ENCODE data around the gene MALRD1. TPM values are rescaled to one million over a fixed set of nuclear protein-coding genes. Genes with fewer than 3 reads are reported as not detected.

Gene MALRD1
- total and polyA plus RNA-seq, 4 donors, result 1.2 to 2.6 (median 2.0) TPM

DNA sequence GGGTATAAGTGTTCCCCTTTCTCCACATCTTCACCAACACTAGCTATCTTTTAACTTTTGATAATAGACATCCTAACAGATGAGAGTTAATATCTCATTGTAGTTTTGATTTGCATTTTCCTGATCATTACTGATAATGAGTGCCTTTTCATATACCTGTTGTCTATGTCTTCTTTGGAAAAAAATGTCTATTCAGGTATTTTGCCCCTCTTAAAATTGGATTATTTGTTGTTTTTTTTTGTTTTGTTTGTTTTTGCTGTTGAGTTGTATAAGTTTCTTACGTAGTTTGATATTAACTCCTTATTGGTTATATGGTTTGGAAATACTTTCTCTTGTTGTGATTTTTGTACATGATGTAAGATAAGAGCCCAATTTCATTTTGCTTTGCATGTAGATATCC lies 214.7 kb downstream of the MALRD1 start:
- Histone ChIP-seq H3K27ac (ENCODE audit: low read depth in 1 of 2, low read length in 2 of 2) (no peak overlapping the region), H3K4me1 (ENCODE audit: control insufficient read depth in 1 of 2, insufficient read depth in 2 of 2, low read length in 2 of 2) (no peaks in the 10 kb centered on the region), H3K9me3 (ENCODE audit: control insufficient read depth, low read length) (no peaks in the 10 kb centered on the region), H3K4me3 (ENCODE audit: low read length in 2 of 2) (no peak overlapping the region), H3K27me3 (ENCODE audit: control insufficient read depth in 1 of 2, insufficient read depth in 2 of 2, low read length in 1 of 2) (no peaks in the 10 kb centered on the region), H3K36me3 (ENCODE audit: control insufficient read depth in 1 of 2, insufficient read depth in 2 of 2, low read length in 1 of 2) (no peaks in the 10 kb centered on the region)
- intact Hi-C loops (cut with DNase I), result no loop called here
- DNase-seq (no peak), ATAC-seq (ENCODE audit: low FRiP score) (no peak)
- WGBS, 2 donors, result 70 to 74% methylated on average over 1 of the region's 1 CpG

DNA sequence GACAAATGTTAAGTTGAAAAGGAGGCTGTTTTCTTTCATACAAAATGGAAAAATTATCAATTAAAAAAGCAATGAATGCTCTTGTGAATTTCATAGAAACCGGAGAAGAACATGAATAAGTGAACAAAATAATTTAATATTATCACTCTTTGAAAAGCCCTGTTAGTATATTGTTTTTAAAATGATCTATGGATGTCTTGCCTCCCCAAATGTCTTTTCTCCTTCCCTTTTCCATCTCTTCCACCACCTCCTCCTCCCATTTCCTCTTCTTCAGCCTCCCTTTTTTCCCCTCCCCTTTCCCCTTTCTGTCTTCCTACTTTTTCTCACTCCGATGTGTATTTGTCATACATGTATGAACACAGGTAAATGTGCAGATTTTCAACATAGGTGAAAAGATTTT lies 234.7 kb downstream of the MALRD1 start:
- Histone ChIP-seq H3K36me3 (ENCODE audit: control insufficient read depth in 1 of 2, insufficient read depth in 2 of 2, low read length in 1 of 2) (no peaks in the 10 kb centered on the region), H3K9me3 (ENCODE audit: control insufficient read depth, low read length) (no peaks in the 10 kb centered on the region), H3K4me3 (ENCODE audit: low read length in 2 of 2) (no peak overlapping the region), H3K4me1 (ENCODE audit: control insufficient read depth in 1 of 2, insufficient read depth in 2 of 2, low read length in 2 of 2) (no peaks in the 10 kb centered on the region), H3K27ac (ENCODE audit: low read depth in 1 of 2, low read length in 2 of 2) (no peak overlapping the region), H3K27me3 (ENCODE audit: control insufficient read depth in 1 of 2, insufficient read depth in 2 of 2, low read length in 1 of 2) (no peaks in the 10 kb centered on the region)
- DNase-seq (no peak), ATAC-seq (ENCODE audit: low FRiP score) (no peak)
- intact Hi-C loops (cut with DNase I), result no loop called here
- WGBS, 2 donors, result 92 to 98% methylated on average over 2 of the region's 2 CpGs

DNA sequence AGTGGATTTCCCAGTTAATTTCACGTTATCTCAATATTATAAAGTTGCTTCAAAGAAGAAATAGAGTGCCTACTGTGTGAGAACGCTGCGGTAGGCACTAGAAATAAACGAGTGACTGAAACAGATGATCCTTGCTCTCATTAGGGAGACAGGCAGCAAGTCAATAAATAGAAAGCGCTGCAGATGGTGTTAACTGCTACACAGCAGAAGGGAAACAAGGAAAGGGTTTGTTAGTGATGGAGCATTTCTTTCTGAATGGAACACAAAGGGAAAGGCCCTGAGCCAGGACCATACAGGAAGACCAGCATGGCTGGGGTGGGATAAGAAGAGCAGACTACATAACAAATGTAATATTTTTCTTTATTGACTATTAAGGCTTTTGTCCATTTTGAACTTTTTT lies 235.2 kb downstream of the MALRD1 start:
- no peak overlapping the region for H3K27ac ChIP-seq (ENCODE audit: low read depth in 1 of 2, low read length in 2 of 2)
- no peaks in the 10 kb centered on the region for H3K36me3 ChIP-seq (ENCODE audit: control insufficient read depth in 1 of 2, insufficient read depth in 2 of 2, low read length in 1 of 2)
- 73 to 75% methylated on average over 5 of the region's 5 CpGs for WGBS, 2 donors
- ATAC-seq (ENCODE audit: low FRiP score), result no peak
- intact Hi-C loops (cut with DNase I), result no loop called here
- H3K4me3 ChIP-seq (ENCODE audit: low read length in 2 of 2), result no peak overlapping the region
- DNase-seq, result no peak
- no peaks in the 10 kb centered on the region for H3K9me3 ChIP-seq (ENCODE audit: control insufficient read depth, low read length)
- no peaks in the 10 kb centered on the region for H3K4me1 ChIP-seq (ENCODE audit: control insufficient read depth in 1 of 2, insufficient read depth in 2 of 2, low read length in 2 of 2)
- no peaks in the 10 kb centered on the region for H3K27me3 ChIP-seq (ENCODE audit: control insufficient read depth in 1 of 2, insufficient read depth in 2 of 2, low read length in 1 of 2)

DNA sequence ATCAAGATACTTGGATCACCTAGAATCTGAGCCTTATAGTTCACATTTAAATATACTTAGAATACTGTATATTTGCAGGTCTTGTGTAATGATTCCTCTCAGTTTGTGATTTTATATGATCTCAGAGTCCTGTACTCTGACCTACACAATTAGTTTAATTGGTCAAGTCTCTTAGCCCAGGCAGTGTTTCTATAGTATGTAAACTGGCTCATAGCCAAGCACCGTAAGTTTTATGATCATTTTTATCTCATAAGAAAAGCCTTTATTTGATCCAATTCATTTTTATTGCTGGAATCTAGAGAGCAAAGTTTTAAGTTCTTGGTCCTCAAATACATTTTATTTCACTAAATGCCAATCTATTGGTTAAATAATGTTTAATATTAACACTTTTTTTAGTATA lies 242.2 kb downstream of the MALRD1 start:
- Histone ChIP-seq H3K27me3 (ENCODE audit: control insufficient read depth in 1 of 2, insufficient read depth in 2 of 2, low read length in 1 of 2) (no peaks in the 10 kb centered on the region), H3K27ac (ENCODE audit: low read depth in 1 of 2, low read length in 2 of 2) (no peak overlapping the region), H3K4me3 (ENCODE audit: low read length in 2 of 2) (no peak overlapping the region), H3K9me3 (ENCODE audit: control insufficient read depth, low read length) (no peaks in the 10 kb centered on the region), H3K4me1 (ENCODE audit: control insufficient read depth in 1 of 2, insufficient read depth in 2 of 2, low read length in 2 of 2) (no peaks in the 10 kb centered on the region), H3K36me3 (ENCODE audit: control insufficient read depth in 1 of 2, insufficient read depth in 2 of 2, low read length in 1 of 2) (no peaks in the 10 kb centered on the region)
- intact Hi-C loops (cut with DNase I), result no loop called here
- ATAC-seq (ENCODE audit: low FRiP score), result no peak
- WGBS, 2 donors, result 5 to 11% methylated on average over 1 of the region's 1 CpG
- DNase-seq, result no peak

DNA sequence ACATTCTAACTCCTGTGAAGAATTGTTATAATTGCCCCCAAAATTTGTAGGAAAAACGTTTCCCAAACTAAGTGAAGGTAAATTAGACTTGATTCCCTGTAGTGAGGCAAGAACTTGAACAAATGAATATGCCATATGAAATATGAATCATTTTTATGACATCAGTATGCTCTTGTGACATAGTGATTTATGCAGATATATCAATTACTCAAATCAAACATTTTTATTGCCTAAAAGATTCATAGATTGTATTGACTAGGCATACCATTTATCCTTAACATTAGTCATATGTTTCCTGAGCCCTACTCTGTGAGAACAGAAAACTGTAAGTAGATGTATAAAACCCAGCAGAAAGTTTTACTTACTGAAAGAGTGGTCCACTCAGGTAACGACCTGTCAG lies 245.6 kb downstream of the MALRD1 start:
- no peaks in the 10 kb centered on the region for H3K9me3 ChIP-seq (ENCODE audit: control insufficient read depth, low read length)

DNA sequence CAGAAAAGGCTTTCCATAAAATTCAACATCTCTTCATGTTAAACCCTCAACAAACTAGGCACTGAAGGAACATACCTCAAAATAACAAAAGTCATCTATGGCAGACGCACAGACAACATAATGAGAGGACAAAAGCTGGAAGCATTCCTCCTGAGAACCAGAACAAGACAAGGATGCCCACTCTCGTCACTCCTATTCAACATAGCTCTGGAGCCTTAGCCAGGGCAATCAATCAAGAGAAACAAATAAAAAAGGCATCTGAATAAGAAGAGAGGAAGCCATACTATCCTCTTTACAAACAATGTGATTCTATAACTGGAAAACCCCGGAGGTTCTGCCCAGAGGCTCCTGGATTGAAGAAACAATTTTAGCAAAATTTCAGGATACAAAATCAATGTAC lies 251.0 kb downstream of the MALRD1 start:
- Histone ChIP-seq H3K27ac (ENCODE audit: low read depth in 1 of 2, low read length in 2 of 2) (no peak overlapping the region), H3K36me3 (ENCODE audit: control insufficient read depth in 1 of 2, insufficient read depth in 2 of 2, low read length in 1 of 2) (no peaks in the 10 kb centered on the region), H3K27me3 (ENCODE audit: control insufficient read depth in 1 of 2, insufficient read depth in 2 of 2, low read length in 1 of 2) (no peaks in the 10 kb centered on the region), H3K4me3 (ENCODE audit: low read length in 2 of 2) (no peak overlapping the region), H3K9me3 (ENCODE audit: control insufficient read depth, low read length) (no peaks in the 10 kb centered on the region), H3K4me1 (ENCODE audit: control insufficient read depth in 1 of 2, insufficient read depth in 2 of 2, low read length in 2 of 2) (no peaks in the 10 kb centered on the region)
- intact Hi-C loops (cut with DNase I), result no loop called here
- DNase-seq (no peak), ATAC-seq (ENCODE audit: low FRiP score) (no peak)
- WGBS, 2 donors, result 67 to 69% methylated on average over 3 of the region's 3 CpGs

More for the DNA sequence above, 245.6 kb downstream of the MALRD1 start:
- intact Hi-C loops (cut with DNase I), result no loop called here
- H3K27me3 ChIP-seq (ENCODE audit: control insufficient read depth in 1 of 2, insufficient read depth in 2 of 2, low read length in 1 of 2), result no peaks in the 10 kb centered on the region
- no peaks in the 10 kb centered on the region for H3K4me1 ChIP-seq (ENCODE audit: control insufficient read depth in 1 of 2, insufficient read depth in 2 of 2, low read length in 2 of 2)
- no peak overlapping the region for H3K4me3 ChIP-seq (ENCODE audit: low read length in 2 of 2)
- DNase-seq (no peak), ATAC-seq (ENCODE audit: low FRiP score) (no peak)
- H3K27ac ChIP-seq (ENCODE audit: low read depth in 1 of 2, low read length in 2 of 2), result no peak overlapping the region
- no peaks in the 10 kb centered on the region for H3K36me3 ChIP-seq (ENCODE audit: control insufficient read depth in 1 of 2, insufficient read depth in 2 of 2, low read length in 1 of 2)
- 44 to 50% methylated on average over 2 of the region's 2 CpGs for WGBS, 2 donors

DNA sequence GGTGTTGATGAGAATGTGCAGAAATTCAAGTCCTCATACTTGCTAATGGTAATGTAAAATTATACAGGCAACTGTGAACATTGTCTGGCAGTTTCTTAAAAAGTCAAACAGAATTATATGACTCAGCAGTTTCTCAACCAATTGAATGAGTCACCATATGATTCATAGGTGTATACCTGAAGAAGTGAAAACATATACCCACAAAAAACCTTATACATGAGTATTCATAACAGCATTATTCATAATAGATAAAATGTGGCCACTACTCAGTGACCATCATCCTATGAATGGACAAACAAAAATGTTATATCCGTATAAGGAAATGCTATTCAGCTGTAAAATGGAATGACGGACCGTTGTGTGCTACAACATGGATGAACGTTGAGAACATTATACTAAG lies 253.5 kb downstream of the MALRD1 start:
- intact Hi-C loops (cut with DNase I), result no loop called here
- WGBS, 2 donors, result 83 to 84% methylated on average over 4 of the region's 4 CpGs
- Histone ChIP-seq H3K9me3 (ENCODE audit: control insufficient read depth, low read length) (no peaks in the 10 kb centered on the region), H3K27ac (ENCODE audit: low read depth in 1 of 2, low read length in 2 of 2) (no peak overlapping the region), H3K4me1 (ENCODE audit: control insufficient read depth in 1 of 2, insufficient read depth in 2 of 2, low read length in 2 of 2) (no peaks in the 10 kb centered on the region), H3K27me3 (ENCODE audit: control insufficient read depth in 1 of 2, insufficient read depth in 2 of 2, low read length in 1 of 2) (no peaks in the 10 kb centered on the region), H3K36me3 (ENCODE audit: control insufficient read depth in 1 of 2, insufficient read depth in 2 of 2, low read length in 1 of 2) (no peaks in the 10 kb centered on the region), H3K4me3 (ENCODE audit: low read length in 2 of 2) (no peak overlapping the region)
- ATAC-seq (ENCODE audit: low FRiP score), result no peak
- DNase-seq, result no peak

DNA sequence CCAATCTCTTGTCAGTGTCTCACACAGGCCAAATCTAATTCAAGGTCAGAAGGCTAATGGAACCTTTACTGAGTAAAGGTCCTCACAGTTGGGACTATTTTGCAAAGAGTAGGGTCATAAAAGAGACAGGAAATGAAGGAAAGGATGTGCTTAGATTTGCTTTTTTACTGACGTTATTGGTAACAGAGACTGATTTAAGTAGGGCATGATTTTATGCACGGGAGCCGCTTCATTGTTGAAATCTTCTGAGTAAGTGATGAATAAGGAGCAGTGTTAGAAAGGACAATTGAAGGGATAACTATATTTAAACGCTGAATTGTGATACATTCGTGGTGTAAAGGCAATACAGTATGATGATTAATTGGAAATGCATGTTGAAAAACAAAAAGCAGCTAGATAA lies 261.5 kb downstream of the MALRD1 start:
- DNase-seq, result no peak
- H3K36me3 ChIP-seq (ENCODE audit: control insufficient read depth in 1 of 2, insufficient read depth in 2 of 2, low read length in 1 of 2), result no peaks in the 10 kb centered on the region
- H3K27me3 ChIP-seq (ENCODE audit: control insufficient read depth in 1 of 2, insufficient read depth in 2 of 2, low read length in 1 of 2), result no peaks in the 10 kb centered on the region
- WGBS, 2 donors, result 52 to 59% methylated on average over 5 of the region's 5 CpGs
- H3K4me3 ChIP-seq (ENCODE audit: low read length in 2 of 2), result no peak overlapping the region
- ATAC-seq (ENCODE audit: low FRiP score), result no peak
- H3K27ac ChIP-seq (ENCODE audit: low read depth in 1 of 2, low read length in 2 of 2), result no peak overlapping the region
- intact Hi-C loops (cut with DNase I), result no loop called here
- H3K4me1 ChIP-seq (ENCODE audit: control insufficient read depth in 1 of 2, insufficient read depth in 2 of 2, low read length in 2 of 2), result no peaks in the 10 kb centered on the region
- no peaks in the 10 kb centered on the region for H3K9me3 ChIP-seq (ENCODE audit: control insufficient read depth, low read length)

DNA sequence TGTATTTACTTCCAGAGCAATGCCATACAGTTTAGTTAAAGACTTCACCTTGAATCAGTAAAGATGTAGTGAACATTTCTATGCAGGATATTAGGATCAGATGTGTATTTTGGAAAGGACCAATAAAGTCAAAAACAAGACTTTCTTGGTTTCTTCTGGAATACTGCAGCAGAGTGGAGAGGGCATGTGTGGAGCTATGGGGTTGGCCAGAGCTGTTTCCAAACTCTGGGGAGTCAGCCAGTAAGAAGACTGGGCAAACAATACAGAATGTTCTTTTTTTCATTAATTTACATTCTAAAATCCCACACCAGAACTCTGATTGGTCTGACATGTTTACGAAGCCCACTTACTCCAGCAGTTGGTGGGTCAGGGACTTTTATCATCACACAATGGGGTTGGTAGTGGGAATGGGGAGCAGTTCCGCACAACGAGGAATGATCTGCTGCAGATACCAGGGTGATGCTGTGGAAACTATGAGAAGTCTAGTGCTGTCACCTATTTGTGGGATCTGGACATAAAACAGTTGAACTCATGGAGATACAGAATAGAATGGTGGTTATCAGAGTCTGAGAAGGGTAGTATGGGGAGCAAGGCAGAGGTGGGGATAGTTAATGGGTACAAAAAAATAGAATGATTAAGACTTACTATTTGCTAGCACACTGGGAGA lies 267.7 kb downstream of the MALRD1 start:
- ATAC-seq (ENCODE audit: low FRiP score) (no peak), DNase-seq (no peak)
- 88 to 91% methylated on average over 3 of the region's 3 CpGs for WGBS, 2 donors
- H3K27me3 ChIP-seq (ENCODE audit: control insufficient read depth in 1 of 2, insufficient read depth in 2 of 2, low read length in 1 of 2), result no peaks in the 10 kb centered on the region
- H3K9me3 ChIP-seq (ENCODE audit: control insufficient read depth, low read length), result no peaks in the 10 kb centered on the region
- H3K4me1 ChIP-seq (ENCODE audit: control insufficient read depth in 1 of 2, insufficient read depth in 2 of 2, low read length in 2 of 2), result no peaks in the 10 kb centered on the region
- H3K27ac ChIP-seq (ENCODE audit: low read depth in 1 of 2, low read length in 2 of 2), result no peak overlapping the region
- H3K36me3 ChIP-seq (ENCODE audit: control insufficient read depth in 1 of 2, insufficient read depth in 2 of 2, low read length in 1 of 2), result no peaks in the 10 kb centered on the region
- H3K4me3 ChIP-seq (ENCODE audit: low read length in 2 of 2), result no peak overlapping the region
- intact Hi-C loops (cut with DNase I), result no loop called here
